ENCODE data around the gene VAV2.

Gene VAV2

GRCh38 chr9:133870598-133871595 lies 121.2 kb downstream of the VAV2 start:
- no peak for DNase-seq

- peak; percentile 98 for DNase-seq
Observed at GRCh38 chr9:133869674-133870405, 122.3 kb downstream of the VAV2 start.

GRCh38 chr9:133868203-133868602 lies 123.9 kb downstream of the VAV2 start:
- no peak for DNase-seq

- no peak for DNase-seq
Observed at GRCh38 chr9:133866946-133867345, 125.2 kb downstream of the VAV2 start.

GRCh38 chr9:133864011-133864410 lies 128.1 kb downstream of the VAV2 start:
- no peak for DNase-seq

- no peak for DNase-seq
Observed at GRCh38 chr9:133863257-133863592, 128.9 kb downstream of the VAV2 start.

GRCh38 chr9:133862585-133863256 lies 129.4 kb downstream of the VAV2 start:
- DNase-seq, result peak; percentile 4

GRCh38 chr9:133861692-133862091 lies 130.4 kb downstream of the VAV2 start:
- DNase-seq, result no peak

GRCh38 chr9:133861086-133861485 lies 131.0 kb downstream of the VAV2 start:
- peak; percentile 31 for DNase-seq

- no peak for DNase-seq
Observed at GRCh38 chr9:133858771-133859170, 133.4 kb downstream of the VAV2 start.

GRCh38 chr9:133857639-133858038 lies 134.5 kb downstream of the VAV2 start:
- no peak for DNase-seq

- DNase-seq, result no peak
Observed at GRCh38 chr9:133856798-133857197, 135.3 kb downstream of the VAV2 start.

- no peak for DNase-seq
Observed at GRCh38 chr9:133855802-133856521, 136.2 kb downstream of the VAV2 start.

- DNase-seq, result no peak
Observed at GRCh38 chr9:133855371-133855770, 136.8 kb downstream of the VAV2 start.

- DNase-seq, result no peak
Observed at GRCh38 chr9:133854765-133855164, 137.4 kb downstream of the VAV2 start.

- no peak for DNase-seq
Observed at GRCh38 chr9:133854048-133854447, 138.1 kb downstream of the VAV2 start.

GRCh38 chr9:133853331-133853730 lies 138.8 kb downstream of the VAV2 start:
- no peak for DNase-seq

- DNase-seq, result no peak
Observed at GRCh38 chr9:133852431-133852830, 139.7 kb downstream of the VAV2 start.

- no peak for DNase-seq
Observed at GRCh38 chr9:133851693-133852092, 140.4 kb downstream of the VAV2 start.

GRCh38 chr9:133850937-133851336 lies 141.2 kb downstream of the VAV2 start:
- DNase-seq, result no peak

GRCh38 chr9:133850161-133850560 lies 142.0 kb downstream of the VAV2 start:
- no peak for DNase-seq

- DNase-seq, result no peak
Observed at GRCh38 chr9:133849110-133849670, 142.9 kb downstream of the VAV2 start.

Measured in OCI-M1 (cell line).